Measurements from ENCODE around the gene SUSD3.
"Not testable (repeated sequence)": the region's sequence is repeated elsewhere in the genome, so short reads cannot be mapped to it uniquely, and the experiment has no call there.

The SUSD3 gene

GRCh38 chr9:93111001-93111370 lies 52.5 kb downstream of the SUSD3 start:
- DNase-seq (ENCODE audit: low read depth, low spot score): no peak

GRCh38 chr9:93111371-93112115 lies 53.0 kb downstream of the SUSD3 start:
- DNase-seq (ENCODE audit: low read depth, low spot score): no peak

- DNase-seq (ENCODE audit: low read depth, low spot score): no peak
These were observed 53.8 kb downstream of the SUSD3 start for GRCh38 chr9:93112116-93112863.

GRCh38 chr9:93112864-93113389 lies 54.4 kb downstream of the SUSD3 start:
- no peak for DNase-seq (ENCODE audit: low read depth, low spot score)

GRCh38 chr9:93114169-93114983 lies 55.9 kb downstream of the SUSD3 start:
- no peak for DNase-seq (ENCODE audit: low read depth, low spot score)

GRCh38 chr9:93114984-93115335 lies 56.5 kb downstream of the SUSD3 start:
- no peak for DNase-seq (ENCODE audit: low read depth, low spot score)

- DNase-seq (ENCODE audit: low read depth, low spot score): no peak
These were observed 57.1 kb downstream of the SUSD3 start for GRCh38 chr9:93115486-93116071.

- DNase-seq (ENCODE audit: low read depth, low spot score): no peak
These were observed 57.8 kb downstream of the SUSD3 start for GRCh38 chr9:93116072-93116961.

- DNase-seq (ENCODE audit: low read depth, low spot score): not testable (repeated sequence)
These were observed 59.0 kb downstream of the SUSD3 start for GRCh38 chr9:93117521-93117920.

GRCh38 chr9:93117924-93118862 lies 59.7 kb downstream of the SUSD3 start:
- DNase-seq (ENCODE audit: low read depth, low spot score): no peak

- DNase-seq (ENCODE audit: low read depth, low spot score): no peak
These were observed 60.6 kb downstream of the SUSD3 start for GRCh38 chr9:93118863-93119702.

- no peak for DNase-seq (ENCODE audit: low read depth, low spot score)
These were observed 61.1 kb downstream of the SUSD3 start for GRCh38 chr9:93119703-93119952.

- DNase-seq (ENCODE audit: low read depth, low spot score): no peak
These were observed 61.7 kb downstream of the SUSD3 start for GRCh38 chr9:93119953-93120845.

GRCh38 chr9:93120846-93121315 lies 62.4 kb downstream of the SUSD3 start:
- DNase-seq (ENCODE audit: low read depth, low spot score): no peak

GRCh38 chr9:93121316-93122241 lies 63.1 kb downstream of the SUSD3 start:
- DNase-seq (ENCODE audit: low read depth, low spot score): no peak

- no peak for DNase-seq (ENCODE audit: low read depth, low spot score)
These were observed 64.3 kb downstream of the SUSD3 start for GRCh38 chr9:93122721-93123221.

Measured in activated naive CD8-positive, alpha-beta T cell treated with anti-CD3 and anti-CD28 coated beads, Interleukin-2, amount 50 U/mL, for 16 hours (primary cell).